Liver (tissue), 9 donors: Measurements from ENCODE around the gene MIEF2. TPM values are rescaled to one million over a fixed set of nuclear protein-coding genes. Genes with fewer than 3 reads are reported as not detected.

ENCODE experiments used
- DNase-seq: peaks from one replicate; pipeline ENCODE4 v3.0.0-alpha.2; 2017; ENCODE audit warnings: low spot score
- H3K27ac ChIP-seq, 2 donors: one replicate each; pipeline ENCODE4 v1.7.0; 2013; ENCODE audit warnings: inconsistent platforms in 2 of 2, low read length in 2 of 2, control low read depth in 1 of 2, low read depth in 1 of 2, mild to moderate bottlenecking in 1 of 2
- H3K27me3 ChIP-seq, 4 donors: one replicate each; pipeline versions ENCODE4 v1.6.1 to v1.7.0; 2013; ENCODE audit warnings: low read length in 3 of 4, inconsistent platforms in 1 of 4, mild to moderate bottlenecking in 1 of 4, moderate library complexity in 1 of 4; ENCODE audit not compliant: control insufficient read depth in 4 of 4, insufficient read depth in 4 of 4
- H3K36me3 ChIP-seq, 4 donors: one replicate each; pipeline versions ENCODE4 v1.6.1 to v1.7.0; 2013; ENCODE audit warnings: low read length in 3 of 4, mild to moderate bottlenecking in 3 of 4, low read depth in 1 of 4, moderate library complexity in 1 of 4; ENCODE audit not compliant: control insufficient read depth in 4 of 4, insufficient read depth in 3 of 4
- H3K4me1 ChIP-seq, 4 donors: one replicate each; pipeline versions ENCODE4 v1.6.1 to v1.7.0; 2013; ENCODE audit warnings: low read length in 3 of 4, mild to moderate bottlenecking in 3 of 4, moderate library complexity in 1 of 4; ENCODE audit not compliant: control insufficient read depth in 4 of 4, insufficient read depth in 4 of 4
- H3K4me3 ChIP-seq, 3 donors: one replicate each; pipeline versions ENCODE4 v1.6.1 to v1.7.0; 2013; ENCODE audit warnings: low read length in 3 of 3, control low read depth in 1 of 3, low read depth in 1 of 3, mild to moderate bottlenecking in 1 of 3
- H3K9ac ChIP-seq, 2 donors: one replicate each; pipeline ENCODE4 v1.7.0; 2013; ENCODE audit warnings: low read length in 2 of 2, mild to moderate bottlenecking in 2 of 2, moderate library complexity in 2 of 2, control low read depth in 1 of 2, low read depth in 1 of 2
- H3K9me3 ChIP-seq, 4 donors: one replicate each; pipeline versions ENCODE4 v1.6.1 to v1.7.0; 2013; ENCODE audit warnings: low read length in 3 of 4; ENCODE audit not compliant: control insufficient read depth in 4 of 4
- ATF3 ChIP-seq: IDR thresholded peaks from 2 replicates; pipeline ENCODE4 v1.6.1; 2016; ENCODE audit warnings: antibody characterized with exemption
- CTCF ChIP-seq: fragments of 150-350 bp; IDR thresholded peaks from 2 replicates; pipeline ENCODE4 v1.5.1; 2017; ENCODE audit warnings: improper control_type of control experiment, low read depth, low read length; ENCODE audit not compliant: missing input control
- EGR1 ChIP-seq, 2 donors: IDR thresholded peaks; 2 replicates each; pipeline ENCODE4 v1.6.1; 2016 to 2018; ENCODE audit warnings: antibody characterized with exemption in 2 of 2, low read depth in 2 of 2
- FOXA1 ChIP-seq: IDR thresholded peaks from 2 replicates; pipeline ENCODE4 v1.6.1; 2016; ENCODE audit warnings: antibody characterized with exemption
- FOXA2 ChIP-seq: IDR thresholded peaks from 2 replicates; pipeline ENCODE4 v1.6.1; 2016; ENCODE audit warnings: antibody characterized with exemption
- GABPA ChIP-seq, 2 donors: IDR thresholded peaks in 1 of 2; conservative IDR thresholded peaks in 1 of 2; 2 replicates each; pipeline ENCODE4 v1.6.1; 2016; ENCODE audit warnings: antibody characterized with exemption in 2 of 2, mild to moderate bottlenecking in 1 of 2, moderate library complexity in 1 of 2
- HNF4A ChIP-seq, 2 donors: conservative IDR thresholded peaks; 2 replicates each; pipeline ENCODE4 v1.6.1; 2016; ENCODE audit warnings: antibody characterized with exemption in 2 of 2, mild to moderate bottlenecking in 2 of 2
- HNF4G ChIP-seq: IDR thresholded peaks from 2 replicates; pipeline ENCODE4 v1.6.1; 2016; ENCODE audit warnings: antibody characterized with exemption
- JUND ChIP-seq, 2 donors: IDR thresholded peaks; 2 replicates each; pipeline ENCODE4 v1.6.1; 2016; ENCODE audit warnings: antibody characterized with exemption in 2 of 2
- MAX ChIP-seq: IDR thresholded peaks from 2 replicates; pipeline ENCODE4 v1.6.1; 2016; ENCODE audit warnings: antibody characterized with exemption
- NR2F2 ChIP-seq: IDR thresholded peaks from 2 replicates; pipeline ENCODE4 v1.6.1; 2016; ENCODE audit warnings: antibody characterized with exemption
- REST ChIP-seq: IDR thresholded peaks from 2 replicates; pipeline ENCODE4 v1.6.1; 2016; ENCODE audit warnings: antibody characterized with exemption, mild to moderate bottlenecking
- RXRA ChIP-seq, 2 donors: IDR thresholded peaks; 2 replicates each; pipeline ENCODE4 v1.6.1; 2017 to 2018; ENCODE audit warnings: antibody characterized with exemption in 2 of 2, mild to moderate bottlenecking in 1 of 2
- SP1 ChIP-seq: IDR thresholded peaks from 2 replicates; pipeline ENCODE4 v1.6.1; 2018; ENCODE audit warnings: antibody characterized with exemption, mild to moderate bottlenecking
- YY1 ChIP-seq: IDR thresholded peaks from 2 replicates; pipeline ENCODE4 v1.6.1; 2016; ENCODE audit warnings: antibody characterized with exemption, mild to moderate bottlenecking
- ZBTB33 ChIP-seq: IDR thresholded peaks from 2 replicates; pipeline ENCODE4 v1.6.1; 2016; ENCODE audit warnings: antibody characterized with exemption
- WGBS: extraction: QIAGEN DNeasy Blood & Tissue Kit; methylation state at CpG from one replicate; pipeline ENCODE4 v1.1.7; 2013; 5-methylcytosine and 5-hydroxymethylcytosine counted together
- polyA plus RNA-seq, 2 donors: library from polyadenylated mRNA; stranded (reverse) in 1 of 2; unstranded in 1 of 2; fragments of 200-250 nt in 1 of 2; fragments of >200 nt in 1 of 2; fragmentation: Nextera tagmentation in 1 of 2; extraction: Ambion mirVana in 1 of 2; gene quantifications; one replicate each; pipeline versions ENCODE4 v1.2.1 to v1.2.3, GENCODE V29; 2013 to 2015
- total RNA-seq, 2 donors: library from RNA; depleted of rRNA; stranded (reverse); fragments of >200 nt; gene quantifications; one replicate each; pipeline ENCODE4 v1.2.3, GENCODE V29; 2014
- donor health status: healthy.
- donor health status: healthy.
- donor health status: healthy.
- donor health status: healthy.
- donor health status: healthy.

Gene MIEF2
- total and polyA plus RNA-seq, 4 donors = 4.1 to 11.1 (median 6.6) TPM

GRCh38 chr17:18252160-18252559 lies 8.3 kb upstream of the MIEF2 start:
- Histone ChIP-seq H3K9me3 (no peaks in the 10 kb centered on the region), H3K27me3 (no peaks in the 10 kb centered on the region), H3K36me3 (peaks cover 20 to 50% (median 42%) of the 10 kb centered on the region in 4 donors), H3K27ac (no peak overlapping the region), H3K4me1 (peaks cover 2 to 15% (median 5%) of the 10 kb centered on the region in 4 donors), H3K9ac (no peak overlapping the region), H3K4me3 (no peak overlapping the region)
- TF ChIP-seq CTCF = no peak
- TF ChIP-seq YY1 = no peak
- no peak for TF ChIP-seq GABPA (IDR thresholded peaks at IDR 0.05 in 1 of 2, conservative IDR thresholded peaks at IDR 0.05 in 1 of 2)
- TF ChIP-seq SP1 = no peak
- TF ChIP-seq RXRA (IDR thresholded peaks at IDR 0.05) = no peak
- TF ChIP-seq MAX = no peak
- no peak for TF ChIP-seq ZBTB33
- TF ChIP-seq JUND (IDR thresholded peaks at IDR 0.05) = no peak
- no peak for TF ChIP-seq HNF4A (conservative IDR thresholded peaks at IDR 0.05)
- TF ChIP-seq NR2F2 = no peak
- TF ChIP-seq REST = no peak
- no peak for TF ChIP-seq EGR1 (IDR thresholded peaks at IDR 0.05; ENCODE audit: low read depth in 2 of 2)
- no peak for TF ChIP-seq HNF4G
- no peak for TF ChIP-seq ATF3
- no peak for DNase-seq
- WGBS = 93% methylated on average over 5 of the region's 5 CpGs

- Histone ChIP-seq H3K27ac (no peak overlapping the region), H3K9ac (no peak overlapping the region), H3K27me3 (no peaks in the 10 kb centered on the region), H3K4me3 (no peak overlapping the region), H3K36me3 (peaks cover 16 to 44% (median 38%) of the 10 kb centered on the region in 4 donors), H3K9me3 (no peaks in the 10 kb centered on the region), H3K4me1 (peaks cover 8 to 24% (median 12%) of the 10 kb centered on the region in 4 donors)
- 79% methylated on average over 16 of the region's 16 CpGs for WGBS
- no peak for DNase-seq
- TF ChIP-seq MAX (no peak), JUND (IDR thresholded peaks at IDR 0.05) (no peak), REST (no peak), RXRA (IDR thresholded peaks at IDR 0.05) (no peak), CTCF (no peak), FOXA2 (no peak), EGR1 (IDR thresholded peaks at IDR 0.05; ENCODE audit: low read depth in 2 of 2) (no peak), FOXA1 (no peak), ATF3 (no peak)
These were observed 7.1 kb upstream of the MIEF2 start for GRCh38 chr17:18253187-18253884.
